Measurements from ENCODE around the gene GRK6. TPM values are rescaled to one million over a fixed set of nuclear protein-coding genes. Genes with fewer than 3 reads are reported as not detected.

Gene GRK6
- total RNA-seq, 3 donors from 2014 or later = 38.4 to 48.1 (median 46.7) TPM

DNA sequence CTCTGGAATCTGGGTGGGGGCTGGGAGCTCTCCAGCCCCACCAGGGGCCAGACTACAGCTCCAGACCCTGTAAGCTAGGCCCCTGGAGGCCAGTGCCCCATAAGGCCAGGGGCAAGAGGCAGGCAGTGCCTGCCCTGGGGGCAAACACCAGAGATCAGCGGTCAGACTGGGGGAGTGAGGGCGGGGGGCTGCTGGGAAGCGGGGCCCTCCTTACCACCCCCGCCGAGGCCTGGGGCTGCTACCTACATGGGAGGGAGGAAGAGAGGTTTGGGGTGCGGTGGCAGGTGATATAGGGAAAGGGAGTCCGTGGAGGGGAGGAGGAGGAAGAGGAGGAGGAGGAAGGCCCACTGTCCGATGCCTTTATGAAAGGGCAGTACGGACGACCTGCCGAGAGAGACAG, 32.9 kb downstream of the GRK6 start:
- no peak overlapping the region for H3K4me3 ChIP-seq
- H3K9me3 ChIP-seq = no peaks in the 10 kb centered on the region
- intact Hi-C loops (cut with DNase I, micrococcal nuclease) = no loop called here
- no peaks in the 10 kb centered on the region for H3K36me3 ChIP-seq (ENCODE audit: low read depth)
- DNase-seq = no peak
- TF ChIP-seq, protein P1, sequence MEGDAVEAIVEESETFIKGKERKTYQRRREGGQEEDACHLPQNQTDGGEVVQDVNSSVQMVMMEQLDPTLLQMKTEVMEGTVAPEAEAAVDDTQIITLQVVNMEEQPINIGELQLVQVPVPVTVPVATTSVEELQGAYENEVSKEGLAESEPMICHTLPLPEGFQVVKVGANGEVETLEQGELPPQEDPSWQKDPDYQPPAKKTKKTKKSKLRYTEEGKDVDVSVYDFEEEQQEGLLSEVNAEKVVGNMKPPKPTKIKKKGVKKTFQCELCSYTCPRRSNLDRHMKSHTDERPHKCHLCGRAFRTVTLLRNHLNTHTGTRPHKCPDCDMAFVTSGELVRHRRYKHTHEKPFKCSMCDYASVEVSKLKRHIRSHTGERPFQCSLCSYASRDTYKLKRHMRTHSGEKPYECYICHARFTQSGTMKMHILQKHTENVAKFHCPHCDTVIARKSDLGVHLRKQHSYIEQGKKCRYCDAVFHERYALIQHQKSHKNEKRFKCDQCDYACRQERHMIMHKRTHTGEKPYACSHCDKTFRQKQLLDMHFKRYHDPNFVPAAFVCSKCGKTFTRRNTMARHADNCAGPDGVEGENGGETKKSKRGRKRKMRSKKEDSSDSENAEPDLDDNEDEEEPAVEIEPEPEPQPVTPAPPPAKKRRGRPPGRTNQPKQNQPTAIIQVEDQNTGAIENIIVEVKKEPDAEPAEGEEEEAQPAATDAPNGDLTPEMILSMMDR (IDR thresholded peaks at IDR 0.05) = no peak
- ATAC-seq = no peak
- H3K4me1 ChIP-seq (ENCODE audit: low read depth) = peaks cover 6% of the 10 kb centered on the region

DNA sequence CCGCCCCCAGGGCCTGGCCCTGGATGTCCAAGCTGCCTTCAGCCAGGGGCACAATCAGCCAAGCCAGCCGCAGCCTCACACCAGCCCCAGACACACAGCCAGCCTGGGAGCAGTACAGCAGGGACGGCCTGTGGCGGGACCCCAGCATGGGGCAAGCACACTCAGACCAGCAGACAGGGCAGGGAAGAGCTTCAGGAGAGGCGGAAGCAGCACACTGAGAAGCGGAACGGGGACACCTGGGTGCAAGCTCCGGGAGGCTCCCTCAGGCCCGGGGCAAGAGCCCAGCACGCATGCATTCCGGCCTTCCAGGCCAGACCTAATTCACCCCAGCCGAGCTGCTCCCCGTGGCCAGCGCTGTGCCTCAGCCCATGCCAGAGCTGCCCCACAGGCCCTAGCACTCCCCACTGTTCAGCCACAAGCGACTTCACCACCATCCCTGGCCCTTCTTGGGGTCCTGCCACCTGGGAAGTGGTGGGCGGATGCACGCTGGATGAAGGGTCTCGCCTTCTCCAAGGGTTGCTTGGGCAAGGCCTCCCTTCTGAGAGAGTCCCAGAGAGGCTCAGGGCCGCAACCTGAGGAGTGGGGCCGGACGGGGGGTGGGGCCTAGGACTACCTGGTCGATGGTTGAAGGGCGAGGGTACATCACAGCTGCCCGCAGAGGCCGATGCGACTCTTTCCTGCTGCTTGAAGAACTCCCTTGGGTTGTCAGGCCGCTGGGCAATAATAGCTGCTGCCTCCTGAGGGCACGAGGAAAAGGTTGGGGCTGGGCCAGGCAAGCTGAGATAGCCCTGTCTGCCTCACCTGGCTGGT, 33.5 kb downstream of the GRK6 start:
- no peaks in the 10 kb centered on the region for H3K36me3 ChIP-seq (ENCODE audit: low read depth)
- intact Hi-C loops (cut with DNase I, micrococcal nuclease) = no loop called here

DNA sequence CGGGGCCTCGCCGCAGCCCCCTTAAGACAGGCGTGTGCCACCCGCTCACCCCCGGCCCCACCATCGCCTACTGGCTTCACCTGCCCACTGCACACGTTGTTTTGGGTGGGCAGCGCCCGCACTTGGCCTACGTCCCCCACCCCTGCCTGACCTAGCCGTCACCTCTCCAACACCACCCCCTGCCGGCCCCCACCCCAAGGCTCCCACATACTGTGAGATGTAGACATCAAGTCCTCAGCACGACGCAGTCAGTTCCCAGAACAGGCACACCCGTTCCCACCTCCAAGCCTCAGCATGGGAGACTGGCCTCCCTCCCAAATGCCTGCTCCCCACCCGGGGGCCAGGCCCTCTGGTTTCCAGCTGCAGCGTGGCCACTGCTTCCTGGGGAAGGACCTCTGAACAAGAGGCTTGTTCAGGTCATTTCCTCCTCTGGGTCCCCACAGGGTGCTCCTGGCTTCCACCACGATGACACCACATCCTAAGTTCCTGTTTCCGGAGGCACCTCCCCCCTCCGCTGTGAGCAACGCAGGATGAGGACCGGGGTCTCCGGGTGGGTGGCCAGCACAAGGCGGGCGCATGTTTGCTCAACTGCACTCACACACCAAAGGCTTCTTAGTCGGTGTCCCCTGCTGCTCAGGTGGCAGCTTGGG, 35.7 kb downstream of the GRK6 start:
- TF ChIP-seq, protein P1 (IDR thresholded peaks at IDR 0.05) = no peak
- Histone ChIP-seq H3K36me3 (ENCODE audit: low read depth) (no peaks in the 10 kb centered on the region), H3K4me1 (ENCODE audit: low read depth) (no peaks in the 10 kb centered on the region), H3K9me3 (no peaks in the 10 kb centered on the region), H3K4me3 (no peak overlapping the region)
- intact Hi-C loops (cut with DNase I, micrococcal nuclease) = no loop called here
- DNase-seq (peak in 1 of 3 donors; percentile 57), ATAC-seq (no peak)

More for the DNA sequence above, 33.5 kb downstream of the GRK6 start:
- Histone ChIP-seq H3K4me1 (ENCODE audit: low read depth) (peaks cover 6% of the 10 kb centered on the region), H3K4me3 (no peak overlapping the region), H3K9me3 (no peaks in the 10 kb centered on the region)
- DNase-seq (peak in 1 of 3 donors; percentile 48), ATAC-seq (no peak)
- TF ChIP-seq, protein P1 (IDR thresholded peaks at IDR 0.05) = no peak

DNA sequence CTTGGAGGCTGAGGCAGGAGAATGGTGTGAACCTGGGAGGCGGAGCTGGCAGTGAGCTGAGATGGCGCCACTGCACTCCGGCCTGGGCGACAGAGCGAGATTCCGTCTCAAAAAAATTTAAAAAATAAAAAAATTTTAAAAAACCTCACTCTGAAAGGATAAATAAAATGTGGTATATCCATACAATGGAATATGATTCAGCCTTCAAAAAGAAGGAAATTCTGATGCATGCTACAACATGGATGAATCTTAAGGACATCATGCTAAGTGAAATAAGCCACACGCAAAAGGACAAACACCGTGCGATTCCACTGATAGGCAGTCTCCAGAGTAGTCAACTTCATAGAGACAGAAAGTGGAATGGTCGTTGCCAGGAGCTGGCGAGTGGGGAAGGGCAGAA, 38.6 kb downstream of the GRK6 start:
- no peaks in the 10 kb centered on the region for H3K36me3 ChIP-seq (ENCODE audit: low read depth)
- DNase-seq (no peak), ATAC-seq (no peak)
- TF ChIP-seq, protein P1 (IDR thresholded peaks at IDR 0.05) = no peak
- H3K4me1 ChIP-seq (ENCODE audit: low read depth) = no peaks in the 10 kb centered on the region
- no peaks in the 10 kb centered on the region for H3K9me3 ChIP-seq
- no peak overlapping the region for H3K4me3 ChIP-seq
- intact Hi-C loops (cut with DNase I, micrococcal nuclease) = no loop called here

DNA sequence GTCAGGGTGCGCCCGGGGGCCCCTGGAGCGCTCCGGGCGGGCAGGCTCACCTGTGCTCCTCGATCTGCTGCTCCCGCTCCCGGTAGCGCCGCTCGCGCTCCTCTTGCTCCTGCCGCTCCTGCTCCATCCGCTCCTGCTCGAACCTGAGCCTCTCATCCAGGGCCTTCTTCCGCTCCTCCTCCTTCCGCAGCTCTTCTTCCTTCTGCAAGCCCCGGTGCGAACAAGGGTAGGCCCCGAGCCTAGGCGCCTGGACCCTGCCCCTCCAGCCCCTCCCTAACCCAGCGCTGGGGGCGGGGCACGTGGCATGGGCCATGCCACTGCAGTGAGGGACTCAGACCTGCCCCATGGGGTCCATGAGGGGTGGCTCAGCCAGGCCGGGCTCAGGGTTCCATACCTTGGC, 40.4 kb downstream of the GRK6 start:
- no peak for ATAC-seq
- TF ChIP-seq, protein P1 (IDR thresholded peaks at IDR 0.05) = no peak
- Histone ChIP-seq H3K9me3 (no peaks in the 10 kb centered on the region), H3K36me3 (ENCODE audit: low read depth) (no peaks in the 10 kb centered on the region), H3K4me3 (no peak overlapping the region), H3K4me1 (ENCODE audit: low read depth) (peaks cover 3% of the 10 kb centered on the region)
- intact Hi-C loops (cut with DNase I, micrococcal nuclease) = no loop called here
- peak in 1 of 3 donors; percentile 43 for DNase-seq

Data from mucosa of descending colon (tissue), 3 donors.